ENCODE measurements around the gene BRD2.

BRD2 gene

GRCh38 chr6:33018418-33018817, 50.0 kb downstream of the BRD2 start:
- TF ChIP-seq SIN3A (IDR thresholded peaks at IDR 0.05; ENCODE audit: borderline replicate concordance, insufficient read depth, low read length) (no peak), FOXP2 (optimal IDR thresholded peaks at IDR 0.05; ENCODE audit: borderline replicate concordance, extremely low read depth, extremely low read length, insufficient read depth) (no peak), POLR2AphosphoS5 (IDR thresholded peaks at IDR 0.05; ENCODE audit: low read depth, low read length) (no peak), TAF1 (IDR thresholded peaks at IDR 0.05; ENCODE audit: borderline replicate concordance, insufficient read depth, low read length) (no peak), REST (IDR thresholded peaks at IDR 0.05; ENCODE audit: insufficient read depth in 1 of 2, low read depth in 2 of 2, low read length in 2 of 2) (no peak)

- TF ChIP-seq TAF1 (IDR thresholded peaks at IDR 0.05; ENCODE audit: borderline replicate concordance, insufficient read depth, low read length) (no peak), REST (IDR thresholded peaks at IDR 0.05; ENCODE audit: insufficient read depth in 1 of 2, low read depth in 2 of 2, low read length in 2 of 2) (no peak), FOXP2 (optimal IDR thresholded peaks at IDR 0.05; ENCODE audit: borderline replicate concordance, extremely low read depth, extremely low read length, insufficient read depth) (no peak), POLR2AphosphoS5 (IDR thresholded peaks at IDR 0.05; ENCODE audit: low read depth, low read length) (no peak), SIN3A (IDR thresholded peaks at IDR 0.05; ENCODE audit: borderline replicate concordance, insufficient read depth, low read length) (no peak)
Measured at GRCh38 chr6:33018904-33019303, 50.5 kb downstream of the BRD2 start.

GRCh38 chr6:33019372-33019771, 51.0 kb downstream of the BRD2 start:
- TF ChIP-seq REST (IDR thresholded peaks at IDR 0.05; ENCODE audit: insufficient read depth in 1 of 2, low read depth in 2 of 2, low read length in 2 of 2) (no peak), FOXP2 (optimal IDR thresholded peaks at IDR 0.05; ENCODE audit: borderline replicate concordance, extremely low read depth, extremely low read length, insufficient read depth) (no peak)

GRCh38 chr6:33021917-33022316, 53.5 kb downstream of the BRD2 start:
- TF ChIP-seq FOXP2 (optimal IDR thresholded peaks at IDR 0.05; ENCODE audit: borderline replicate concordance, extremely low read depth, extremely low read length, insufficient read depth) = no peak
- TF ChIP-seq TAF1 (IDR thresholded peaks at IDR 0.05; ENCODE audit: borderline replicate concordance, insufficient read depth, low read length) = no peak

- TF ChIP-seq REST (IDR thresholded peaks at IDR 0.05; ENCODE audit: insufficient read depth in 1 of 2, low read depth in 2 of 2, low read length in 2 of 2) = no peak
- TF ChIP-seq FOXP2 (optimal IDR thresholded peaks at IDR 0.05; ENCODE audit: borderline replicate concordance, extremely low read depth, extremely low read length, insufficient read depth) = no peak
- no peak for TF ChIP-seq POLR2AphosphoS5 (IDR thresholded peaks at IDR 0.05; ENCODE audit: low read depth, low read length)
- TF ChIP-seq TAF1 (IDR thresholded peaks at IDR 0.05; ENCODE audit: borderline replicate concordance, insufficient read depth, low read length) = no peak
- no peak for TF ChIP-seq SIN3A (IDR thresholded peaks at IDR 0.05; ENCODE audit: borderline replicate concordance, insufficient read depth, low read length)
Measured at GRCh38 chr6:33023536-33023935, 55.1 kb downstream of the BRD2 start.
